ENCODE data around the gene RNF41. TPM values are rescaled to one million over a fixed set of nuclear protein-coding genes. Genes with fewer than 3 reads are reported as not detected.

RNF41 gene
- polyA plus RNA-seq, 1 experiment, result 97.2 TPM

- CTCF ChIA-PET, result interaction anchor here (1.4 to 4.0 kb wide), 2 partner anchors 11 to 33 kb away, joined by 4 to 23 read pairs; partner anchors contain the start of gene COQ10A
These were observed 33.9 kb upstream of the RNF41 start for GRCh38 chr12:56255671-56256070.

GRCh38 chr12:56253091-56253490 is 31.4 kb upstream of the RNF41 start:
- Histone ChIP-seq H3K27me3 (ENCODE audit: control insufficient read depth, insufficient read depth, low read length) (no peaks in the 10 kb centered on the region), H3K27ac (ENCODE audit: low read depth, low read length) (no peak overlapping the region), H3K4me3 (ENCODE audit: low read depth, low read length) (no peak overlapping the region), H3K9me3 (ENCODE audit: control insufficient read depth, insufficient read depth, low read length) (no peaks in the 10 kb centered on the region; the same call in 1 of the 2 replicates)
- POLR2A ChIA-PET, result no interaction called here
- DNase-seq (ENCODE audit: low read depth, low spot score), result no peak
- no peak for TF ChIP-seq CTCF (IDR thresholded peaks at IDR 0.05; ENCODE audit: low read depth, low read length)
- CTCF ChIA-PET, result interaction anchor here (0.9 kb wide), 1 partner anchor 30 kb away, joined by 3 read pairs; no protein-coding TSS in a partner anchor

More at GRCh38 chr12:56255671-56256070, 33.9 kb upstream of the RNF41 start:
- H3K27ac ChIP-seq (ENCODE audit: low read depth, low read length), result no peak overlapping the region
- TF ChIP-seq CTCF (IDR thresholded peaks at IDR 0.05; ENCODE audit: low read depth, low read length), result no peak
- DNase-seq (ENCODE audit: low read depth, low spot score), result no peak
- POLR2A ChIA-PET, result no interaction called here
- no peaks in the 10 kb centered on the region for H3K27me3 ChIP-seq (ENCODE audit: control insufficient read depth, insufficient read depth, low read length)
- no peak overlapping the region for H3K4me3 ChIP-seq (ENCODE audit: low read depth, low read length)
- no peaks in the 10 kb centered on the region; the same call in 1 of the 2 replicates for H3K9me3 ChIP-seq (ENCODE audit: control insufficient read depth, insufficient read depth, low read length)

GRCh38 chr12:56252649-56253048 is 30.9 kb upstream of the RNF41 start:
- TF ChIP-seq CTCF (IDR thresholded peaks at IDR 0.05; ENCODE audit: low read depth, low read length), result no peak
- no peak overlapping the region for H3K27ac ChIP-seq (ENCODE audit: low read depth, low read length)
- ChIA-PET CTCF (interaction anchor here (0.9 kb wide), 1 partner anchor 30 kb away, joined by 3 read pairs; no protein-coding TSS in a partner anchor), POLR2A (no interaction called here)
- no peak for DNase-seq (ENCODE audit: low read depth, low spot score)
- H3K9me3 ChIP-seq (ENCODE audit: control insufficient read depth, insufficient read depth, low read length), result no peaks in the 10 kb centered on the region; the same call in 1 of the 2 replicates
- H3K27me3 ChIP-seq (ENCODE audit: control insufficient read depth, insufficient read depth, low read length), result no peaks in the 10 kb centered on the region
- no peak overlapping the region for H3K4me3 ChIP-seq (ENCODE audit: low read depth, low read length)

- no peaks in the 10 kb centered on the region for H3K27me3 ChIP-seq (ENCODE audit: control insufficient read depth, insufficient read depth, low read length)
- no peak for TF ChIP-seq CTCF (IDR thresholded peaks at IDR 0.05; ENCODE audit: low read depth, low read length)
- no peak for DNase-seq (ENCODE audit: low read depth, low spot score)
- no peak overlapping the region for H3K27ac ChIP-seq (ENCODE audit: low read depth, low read length)
- H3K4me3 ChIP-seq (ENCODE audit: low read depth, low read length), result no peak overlapping the region
- CTCF ChIA-PET, result interaction anchor here (1.2 kb wide), 2 partner anchors 9 to 10 kb away, joined by 3 read pairs; no protein-coding TSS in a partner anchor
- H3K9me3 ChIP-seq (ENCODE audit: control insufficient read depth, insufficient read depth, low read length), result no peaks in the 10 kb centered on the region; the same call in 1 of the 2 replicates
- POLR2A ChIA-PET, result interaction anchor here (1.1 to 2.0 kb wide), 2 partner anchors 27 to 67 kb away, joined by 4 read pairs; partner anchors contain the start of genes CNPY2 and RNF41
These were observed 27.0 kb upstream of the RNF41 start for GRCh38 chr12:56248711-56249110.

- no peak overlapping the region for H3K4me3 ChIP-seq (ENCODE audit: low read depth, low read length)
- POLR2A ChIA-PET, result interaction anchor here (0.6 to 2.0 kb wide), 3 partner anchors 26 to 1193 kb away, joined by 4 read pairs; partner anchors contain the start of genes CNPY2 and RNF41
- no peak for TF ChIP-seq CTCF (IDR thresholded peaks at IDR 0.05; ENCODE audit: low read depth, low read length)
- H3K27me3 ChIP-seq (ENCODE audit: control insufficient read depth, insufficient read depth, low read length), result no peaks in the 10 kb centered on the region
- DNase-seq (ENCODE audit: low read depth, low spot score), result no peak
- no peaks in the 10 kb centered on the region; the same call in 1 of the 2 replicates for H3K9me3 ChIP-seq (ENCODE audit: control insufficient read depth, insufficient read depth, low read length)
- H3K27ac ChIP-seq (ENCODE audit: low read depth, low read length), result no peak overlapping the region
- CTCF ChIA-PET, result interaction anchor here (0.6 to 1.2 kb wide), 3 partner anchors 10 to 16 kb away, joined by 3 read pairs; no protein-coding TSS in a partner anchor
These were observed 26.2 kb upstream of the RNF41 start for GRCh38 chr12:56247923-56248322.

All from AG04450 (cell line).